ENCODE measurements around the gene DTX2.
"Not testable (repeated sequence)": the region's sequence is repeated elsewhere in the genome, so short reads cannot be mapped to it uniquely, and the experiment has no call there.

DNA sequence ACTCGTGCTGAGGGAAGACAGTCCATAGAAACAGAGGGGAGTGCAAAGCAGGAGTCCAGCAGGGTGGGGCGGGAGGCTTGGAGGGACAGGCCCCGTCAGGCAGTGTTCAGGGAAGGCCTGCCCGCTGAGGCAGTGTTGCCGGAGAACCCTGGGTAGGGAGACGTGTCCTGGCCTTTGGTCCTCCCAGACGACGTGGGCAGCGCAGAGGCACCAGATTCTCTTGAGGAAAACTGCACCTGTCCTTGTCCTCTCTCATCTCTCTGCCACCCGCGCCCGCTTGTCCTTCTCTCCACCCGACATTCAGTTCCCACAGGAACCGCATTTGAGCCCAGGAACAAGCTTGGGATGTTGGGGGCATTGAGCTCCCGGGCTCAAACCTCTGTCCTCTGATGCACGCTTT, 34.2 kb downstream of the DTX2 start:
- TF ChIP-seq POLR2A (IDR thresholded peaks at IDR 0.05) = not testable (repeated sequence)
- TF ChIP-seq, protein P1, sequence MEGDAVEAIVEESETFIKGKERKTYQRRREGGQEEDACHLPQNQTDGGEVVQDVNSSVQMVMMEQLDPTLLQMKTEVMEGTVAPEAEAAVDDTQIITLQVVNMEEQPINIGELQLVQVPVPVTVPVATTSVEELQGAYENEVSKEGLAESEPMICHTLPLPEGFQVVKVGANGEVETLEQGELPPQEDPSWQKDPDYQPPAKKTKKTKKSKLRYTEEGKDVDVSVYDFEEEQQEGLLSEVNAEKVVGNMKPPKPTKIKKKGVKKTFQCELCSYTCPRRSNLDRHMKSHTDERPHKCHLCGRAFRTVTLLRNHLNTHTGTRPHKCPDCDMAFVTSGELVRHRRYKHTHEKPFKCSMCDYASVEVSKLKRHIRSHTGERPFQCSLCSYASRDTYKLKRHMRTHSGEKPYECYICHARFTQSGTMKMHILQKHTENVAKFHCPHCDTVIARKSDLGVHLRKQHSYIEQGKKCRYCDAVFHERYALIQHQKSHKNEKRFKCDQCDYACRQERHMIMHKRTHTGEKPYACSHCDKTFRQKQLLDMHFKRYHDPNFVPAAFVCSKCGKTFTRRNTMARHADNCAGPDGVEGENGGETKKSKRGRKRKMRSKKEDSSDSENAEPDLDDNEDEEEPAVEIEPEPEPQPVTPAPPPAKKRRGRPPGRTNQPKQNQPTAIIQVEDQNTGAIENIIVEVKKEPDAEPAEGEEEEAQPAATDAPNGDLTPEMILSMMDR (IDR thresholded peaks at IDR 0.05 in 8 of 11, conservative IDR thresholded peaks at IDR 0.05 in 3 of 11) = not testable (repeated sequence)
